OCI-LY3 (cell line): ENCODE measurements around the gene NES.

Experiments used
- CTCF ChIP-seq: fragments of 200-600, 300-600 bp; sonication (generic); IDR thresholded peaks from 2 replicates; pipeline ENCODE4 v1.5.1; 2014; ENCODE audit warnings: antibody characterized with exemption, low read length, low read depth
- EZH2phosphoT487 ChIP-seq: fragments of 200-600 bp; shearing (Covaris generic); IDR thresholded peaks from 2 replicates; pipeline ENCODE4 v1.6.1; 2018; ENCODE audit warnings: antibody characterized with exemption, mixed run types, low read depth

GRCh38 chr1:156721535-156721934 lies 44.3 kb upstream of the NES start:
- TF ChIP-seq CTCF (no peak), EZH2phosphoT487 (no peak)
